Measurements from ENCODE around the gene TGFBR3. TPM values are rescaled to one million over a fixed set of nuclear protein-coding genes. Genes with fewer than 3 reads are reported as not detected.

Gene TGFBR3
- total and polyA plus RNA-seq, 2 of the 13 experiments (the other 11 are each of a cell fraction or from before 2014, with no cell fraction given), result 76.5 to 195 TPM

- no peak for TF ChIP-seq HNF1A (IDR thresholded peaks at IDR 0.05; ENCODE audit: low read depth)
- no peak for TF ChIP-seq HNF1A (CRISPR knock-in tag; IDR thresholded peaks at IDR 0.05; ENCODE audit: borderline replicate concordance)
- TF ChIP-seq ATAD3A (CRISPR knock-in tag; IDR thresholded peaks at IDR 0.05), result no peak
- TF ChIP-seq MTERF4 (CRISPR knock-in tag; IDR thresholded peaks at IDR 0.05), result 0 out of 2 replicates have a peak, but pooled peaks have one; percentile 37
- no peak for TF ChIP-seq ZNF891 (CRISPR knock-in tag; IDR thresholded peaks at IDR 0.05)
- TF ChIP-seq ZUFSP (CRISPR knock-in tag; IDR thresholded peaks at IDR 0.05; ENCODE audit: borderline replicate concordance), result no peak
- 0 out of 2 replicates have a peak, but pooled peaks have one; percentile 25 for TF ChIP-seq ZNF644 (CRISPR knock-in tag; IDR thresholded peaks at IDR 0.05; ENCODE audit: low read depth)
- no peak for TF ChIP-seq ZBTB49 (CRISPR knock-in tag; IDR thresholded peaks at IDR 0.05; ENCODE audit: borderline replicate concordance)
- no peak for TF ChIP-seq KDM5A (IDR thresholded peaks at IDR 0.05; ENCODE audit: borderline replicate concordance, low read length)
- TF ChIP-seq ZNF687 (CRISPR knock-in tag; IDR thresholded peaks at IDR 0.05), result 0 out of 2 replicates have a peak, but pooled peaks have one; percentile 11
- no peak for TF ChIP-seq REXO4 (CRISPR knock-in tag; IDR thresholded peaks at IDR 0.05; ENCODE audit: borderline replicate concordance)
- TF ChIP-seq TFAP4 (IDR thresholded peaks at IDR 0.05; ENCODE audit: borderline replicate concordance, low read depth), result no peak
- TF ChIP-seq ZSCAN22 (CRISPR knock-in tag; IDR thresholded peaks at IDR 0.05), result no peak
- no peak for TF ChIP-seq TAF1 (CRISPR knock-in tag; IDR thresholded peaks at IDR 0.05)
- no peak for TF ChIP-seq FOXP1 (IDR thresholded peaks at IDR 0.05)
- TF ChIP-seq FOXP1 (CRISPR knock-in tag; IDR thresholded peaks at IDR 0.05), result no peak
Observed at GRCh38 chr1:91835087-91835521, 50.8 kb downstream of the TGFBR3 start (continued).
